ENCODE results near the gene EIF4EBP2.

EIF4EBP2 gene

DNA sequence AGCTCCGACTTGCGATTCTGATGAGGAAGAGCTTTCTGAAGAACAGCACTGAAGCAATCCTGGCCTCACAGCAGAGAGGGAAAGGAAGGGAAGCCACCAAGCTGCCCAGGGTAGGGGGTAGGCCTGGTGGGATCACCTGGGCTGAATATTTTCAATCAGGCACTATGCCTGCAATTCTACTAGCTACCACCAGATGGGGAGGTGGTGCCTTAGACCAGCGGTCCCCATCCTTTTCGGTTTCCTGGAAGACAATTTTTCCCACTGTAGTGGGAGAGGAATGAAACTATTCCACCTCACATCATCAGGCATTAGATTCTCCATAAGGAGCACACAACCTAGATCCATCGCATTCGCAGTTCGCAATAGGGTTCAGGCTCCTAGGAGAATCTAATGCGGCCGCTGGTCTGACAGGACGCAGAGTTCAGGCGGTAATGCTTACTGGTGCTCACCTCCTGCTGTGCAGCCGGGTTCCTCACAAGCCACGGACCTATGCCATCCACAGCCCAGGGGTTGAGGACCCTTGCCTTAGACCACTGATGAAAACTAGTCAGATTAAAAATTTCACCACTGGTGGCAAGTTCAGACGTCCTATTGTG, 24.3 kb upstream of the EIF4EBP2 start:
- no peak for DNase-seq

DNA sequence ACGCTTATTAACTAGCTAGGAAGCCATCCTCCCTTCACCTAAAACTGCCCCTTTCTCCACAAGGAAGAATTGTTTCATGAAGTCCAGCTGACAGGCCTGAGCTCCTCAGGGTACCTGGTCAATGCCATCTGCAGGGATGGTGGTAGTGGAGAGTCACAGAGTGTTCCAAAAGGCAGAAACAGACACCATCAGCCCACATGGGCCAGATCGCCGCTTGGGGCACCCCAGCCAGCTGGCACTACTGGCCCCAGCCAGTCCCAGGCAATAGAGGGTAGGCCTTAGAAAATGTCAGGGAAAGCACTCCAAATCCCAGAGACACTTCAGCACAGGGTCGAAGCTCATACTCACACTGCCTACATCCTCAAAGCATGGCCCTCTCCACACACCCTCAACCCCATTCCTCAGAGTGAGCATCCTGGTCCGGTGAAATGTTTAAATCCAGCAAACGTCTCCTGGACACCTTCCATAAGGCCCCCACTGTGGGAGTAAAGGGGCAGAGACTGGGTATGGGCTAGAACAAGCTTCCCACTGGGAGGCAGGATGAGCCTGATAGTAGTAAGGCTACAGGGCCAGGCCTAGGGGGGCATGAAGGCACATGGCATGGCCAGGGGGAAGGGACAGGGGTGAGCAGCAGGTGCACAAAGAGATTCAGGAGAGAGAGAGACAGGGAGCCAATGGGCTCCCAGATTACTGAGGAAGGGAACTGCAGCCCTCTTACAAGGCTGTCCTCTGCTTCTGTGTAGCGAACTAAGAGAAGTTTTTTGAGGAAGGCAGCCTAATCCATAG, 23.4 kb upstream of the EIF4EBP2 start:
- no peak for DNase-seq

GRCh38 chr10:70381471-70382421, 22.2 kb upstream of the EIF4EBP2 start:
- DNase-seq = no peak

DNA sequence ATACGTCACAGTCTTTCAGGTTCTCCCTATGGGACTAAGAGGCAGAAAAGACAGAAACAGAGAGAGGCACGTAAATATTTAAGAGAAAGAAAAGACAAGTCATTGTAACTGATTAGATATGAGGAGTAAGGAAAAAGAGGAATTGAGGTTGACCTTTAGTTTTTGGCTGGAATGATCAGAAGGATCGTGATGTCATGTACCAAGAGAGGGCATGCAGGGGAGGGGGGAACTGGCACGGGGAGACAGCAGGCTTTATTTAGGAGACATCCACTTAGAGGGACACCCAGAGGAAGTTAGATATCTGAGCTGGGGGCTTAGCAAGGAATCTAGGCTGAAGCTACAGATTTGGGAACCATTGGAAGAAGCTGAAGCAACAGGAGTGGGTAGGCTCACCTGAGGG, 12.3 kb upstream of the EIF4EBP2 start:
- DNase-seq = no peak

DNA sequence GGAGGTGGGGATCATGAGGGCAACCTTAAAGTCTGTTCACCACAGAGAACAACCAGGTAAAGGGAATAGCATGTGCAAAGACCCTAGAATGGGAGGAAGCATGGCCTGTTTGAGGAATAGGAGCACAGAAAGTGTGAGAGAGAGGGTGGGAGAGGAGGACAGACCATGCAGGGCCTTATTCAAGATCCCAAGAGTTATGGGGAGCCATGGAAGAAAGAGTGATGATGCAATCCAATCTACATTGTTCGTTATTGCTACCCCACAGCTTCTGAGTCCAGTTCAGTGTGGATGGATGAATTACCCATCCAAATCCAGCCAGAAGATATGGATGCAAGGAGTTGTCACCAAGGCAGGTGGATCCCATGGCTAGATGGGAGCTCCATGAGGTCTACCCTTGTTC, 7.8 kb upstream of the EIF4EBP2 start:
- no peak for DNase-seq

DNA sequence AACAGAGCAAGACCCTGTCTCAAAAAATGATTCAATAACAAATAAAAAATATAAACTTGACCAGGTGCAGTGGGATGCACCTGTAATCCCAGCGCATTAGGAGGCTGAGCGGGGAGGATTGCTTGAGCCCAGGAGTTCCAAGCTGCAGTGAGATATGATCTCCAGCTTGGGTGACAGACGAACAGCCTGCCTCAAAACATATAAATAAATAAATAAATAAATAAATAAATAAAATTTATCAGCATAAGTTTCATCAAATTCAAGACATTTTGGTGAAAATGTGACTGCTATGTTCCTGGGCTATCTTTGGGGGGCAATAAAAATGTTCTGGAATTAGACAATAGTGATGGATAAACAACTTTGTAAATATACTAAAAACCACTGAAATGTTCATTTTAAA, 4.8 kb upstream of the EIF4EBP2 start:
- no peak for DNase-seq

DNA sequence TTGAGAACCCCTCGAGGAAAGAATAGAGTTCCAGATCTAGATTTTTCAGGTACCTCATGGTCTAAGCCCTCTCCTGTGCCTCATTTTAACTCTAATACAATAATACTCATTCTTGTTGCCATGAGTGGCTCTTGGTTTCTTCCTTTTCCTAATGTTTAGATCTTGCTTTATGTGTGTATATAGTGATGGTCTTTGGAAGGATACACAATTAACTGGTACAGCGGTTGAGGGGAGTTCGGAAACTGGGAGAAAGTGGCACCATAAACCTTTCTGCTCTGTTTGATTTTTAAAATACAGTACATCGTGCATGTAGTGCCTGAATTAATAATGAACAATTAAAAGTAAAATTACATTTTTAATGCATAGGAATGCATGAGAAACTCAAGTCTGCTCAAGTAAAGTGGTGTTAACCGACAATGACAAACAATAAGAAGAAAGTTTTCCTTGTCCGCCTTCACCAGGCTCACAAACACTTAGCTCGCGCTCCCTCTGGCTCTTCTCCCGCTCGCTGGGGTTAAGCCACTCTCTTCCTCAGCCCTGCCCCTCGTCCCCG, 386 bp upstream of the EIF4EBP2 start:
- DNase-seq = no peak

GRCh38 chr10:70404787-70405036, 767 bp downstream of the EIF4EBP2 start:
- no peak for DNase-seq

DNA sequence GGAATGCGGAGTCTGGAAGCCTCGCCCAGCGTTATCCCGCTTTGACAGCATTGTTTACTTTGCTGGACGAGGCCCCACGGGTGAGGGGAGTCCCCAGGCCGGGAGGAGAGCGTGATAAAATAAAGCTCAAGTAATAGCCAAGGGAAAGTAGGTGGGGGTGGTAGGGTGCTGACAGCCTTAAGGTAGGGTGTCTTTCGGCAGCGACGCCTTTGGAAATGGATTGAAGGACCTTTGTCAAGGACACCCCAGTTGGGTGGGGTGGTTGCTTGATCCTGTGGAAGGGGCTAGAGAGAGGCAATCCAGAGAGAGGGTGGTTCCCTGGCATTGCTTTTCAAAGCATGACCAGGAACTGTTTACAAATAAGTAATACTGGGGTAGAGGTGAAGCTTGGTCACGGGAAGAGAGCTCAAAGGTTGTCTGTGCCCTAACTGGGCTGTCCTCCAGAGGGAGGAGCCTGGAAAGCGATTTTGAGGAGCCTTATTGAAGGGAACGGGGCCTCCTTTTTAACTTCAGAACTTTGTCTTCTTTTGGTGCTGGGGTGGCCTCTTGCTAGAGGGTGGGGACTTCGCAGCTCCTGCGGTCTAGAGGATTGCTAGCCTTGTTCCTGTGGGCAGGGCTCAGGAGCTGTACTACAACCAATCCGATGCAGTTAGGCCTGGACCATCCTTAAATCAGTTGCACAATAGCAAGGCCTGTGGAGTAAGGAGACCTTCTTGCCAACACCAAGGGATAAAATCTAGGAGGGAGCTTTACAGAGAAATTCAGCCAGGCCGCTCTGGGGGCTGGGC, 1.3 kb downstream of the EIF4EBP2 start:
- peak; percentile 44 for DNase-seq

GRCh38 chr10:70409772-70410171, 5.8 kb downstream of the EIF4EBP2 start:
- DNase-seq = no peak

DNA sequence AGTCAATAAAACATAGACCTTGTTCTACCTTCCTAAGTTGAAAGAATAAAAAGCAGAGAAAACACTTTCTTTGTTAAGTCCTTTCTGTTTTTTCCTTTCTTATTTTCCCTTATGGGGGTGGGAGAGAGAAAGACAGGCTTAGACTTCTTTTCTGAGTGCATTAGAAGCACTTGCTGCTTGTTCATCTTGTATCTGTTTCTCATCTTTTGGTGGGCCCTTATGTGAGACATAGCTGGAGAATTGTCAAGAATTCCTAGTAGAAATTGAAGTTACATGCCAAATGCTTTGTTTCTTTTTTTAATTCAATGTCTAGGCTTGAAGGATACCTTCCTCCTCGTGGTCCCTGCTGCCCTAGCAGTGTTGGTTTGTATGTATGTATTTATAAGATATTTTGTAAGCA, 6.7 kb downstream of the EIF4EBP2 start:
- DNase-seq = no peak

DNA sequence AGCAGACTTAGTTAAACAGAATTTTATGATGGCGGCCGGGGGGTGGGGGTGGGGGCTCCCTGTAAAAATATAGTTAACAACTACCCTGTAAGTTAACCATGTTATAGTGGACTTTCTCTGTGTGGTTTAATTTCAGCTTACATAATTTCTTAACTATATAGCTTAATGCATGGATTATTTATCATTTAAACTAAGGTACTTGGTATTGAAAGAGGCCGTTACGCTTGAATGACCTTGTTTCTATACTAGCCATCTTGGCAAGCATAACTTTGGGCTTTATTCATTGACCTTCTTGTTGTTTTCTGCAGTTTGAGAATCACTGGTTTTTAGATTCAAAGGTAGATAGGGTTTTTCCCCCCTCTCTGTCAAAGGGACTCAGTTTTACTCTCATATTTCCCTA, 8.4 kb downstream of the EIF4EBP2 start:
- no peak for DNase-seq

GRCh38 chr10:70417568-70417967, 13.6 kb downstream of the EIF4EBP2 start:
- no peak for DNase-seq

- DNase-seq = peak; percentile 11
Observed at GRCh38 chr10:70418229-70418628, 14.3 kb downstream of the EIF4EBP2 start.

GRCh38 chr10:70418713-70419112, 14.8 kb downstream of the EIF4EBP2 start:
- no peak for DNase-seq

- no peak for DNase-seq
Observed at GRCh38 chr10:70424320-70424719, 20.4 kb downstream of the EIF4EBP2 start.

GRCh38 chr10:70425096-70425495, 21.2 kb downstream of the EIF4EBP2 start:
- no peak for DNase-seq

DNA sequence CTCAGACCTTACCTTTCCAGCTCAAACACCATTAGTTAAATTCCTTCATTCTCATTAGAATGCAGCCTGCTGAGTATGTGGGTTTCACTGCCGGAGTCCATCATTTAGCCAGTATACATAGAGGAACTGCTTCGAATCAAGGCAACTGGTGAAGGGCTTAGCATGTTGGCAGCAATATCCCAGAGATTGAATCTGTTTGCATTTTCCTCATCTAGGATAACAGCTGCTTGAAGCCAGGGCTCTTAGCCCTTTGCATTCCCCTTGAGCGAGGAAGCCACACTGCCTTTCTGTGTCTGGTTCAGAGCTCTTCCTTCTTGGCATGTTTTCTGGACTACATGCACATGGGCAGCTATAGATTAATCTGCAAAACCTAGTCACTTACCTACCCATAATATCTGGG, 22.9 kb downstream of the EIF4EBP2 start:
- DNase-seq = no peak

- DNase-seq = no peak
Observed at GRCh38 chr10:70430493-70431445, 26.8 kb downstream of the EIF4EBP2 start.

DNA sequence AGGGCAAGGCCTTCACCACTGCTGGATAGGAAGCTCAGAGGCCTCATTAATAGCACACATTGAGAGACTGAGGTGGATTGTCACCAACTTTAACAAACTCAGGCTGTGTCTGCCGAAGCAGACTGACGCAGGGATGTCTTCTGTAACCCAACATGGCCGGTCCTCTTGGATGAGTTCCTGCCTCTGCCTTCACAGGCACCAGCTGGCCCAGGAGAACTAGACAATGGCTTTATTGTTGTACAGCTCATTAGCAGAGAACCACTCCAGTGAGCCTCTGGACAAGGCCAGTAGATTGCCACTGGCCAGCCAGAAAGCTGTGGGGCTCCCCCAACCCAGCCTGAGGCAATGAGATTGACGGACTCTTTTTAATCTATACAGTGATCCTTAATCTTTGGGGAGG, 28.2 kb downstream of the EIF4EBP2 start:
- no peak for DNase-seq

DNA sequence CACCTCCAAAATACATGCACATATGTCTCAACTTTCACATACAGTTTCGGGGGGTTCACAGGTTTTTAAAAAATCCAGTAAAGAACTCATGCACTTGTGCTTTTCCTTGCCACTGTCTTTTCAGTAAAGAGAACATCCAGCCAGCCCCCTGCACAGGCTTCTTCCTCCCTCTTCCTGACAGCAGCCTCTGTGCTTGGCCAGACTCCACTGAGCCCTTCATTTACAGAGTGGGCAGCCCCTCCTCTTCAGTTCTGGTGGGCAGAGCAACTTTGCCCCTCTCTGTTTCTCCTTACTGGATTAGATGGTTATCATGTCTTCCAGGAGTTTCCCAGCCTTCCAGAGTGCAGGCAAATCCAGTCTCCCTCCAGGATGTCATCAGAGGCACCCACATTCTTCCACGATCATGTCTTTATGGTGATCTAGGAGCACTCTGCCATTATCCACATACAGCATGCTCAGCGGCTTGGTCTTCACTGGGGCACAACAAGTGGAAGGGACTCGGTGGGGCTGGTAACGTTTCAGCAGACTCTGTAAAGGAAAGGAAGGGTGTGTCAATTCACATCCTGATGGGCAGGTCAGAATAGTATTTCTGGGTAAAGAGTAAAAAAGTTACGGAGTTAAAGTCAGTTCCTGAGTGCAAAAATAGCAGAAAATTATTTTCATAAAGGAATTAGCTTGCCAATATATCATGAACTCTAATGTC, 28.8 kb downstream of the EIF4EBP2 start:
- DNase-seq = no peak

All from CD4-positive, alpha-beta T cell treated with Interleukin-4 for 4 hours (primary cell).